Sigmoid colon (tissue), 7 donors: ENCODE measurements around the gene C8B. TPM values are rescaled to one million over a fixed set of nuclear protein-coding genes. Genes with fewer than 3 reads are reported as not detected.

ENCODE experiments used
- DNase-seq: peaks from one replicate; pipeline ENCODE4 v3.0.0-alpha.2; 2019
- H3K27ac ChIP-seq, 4 donors: fragments of 200-600 bp; sonication (generic); one replicate each; pipeline ENCODE4 v1.5.1; 2016 to 2019; ENCODE audit warnings: mild to moderate bottlenecking in 1 of 4
- H3K27me3 ChIP-seq, 3 donors: fragments of 200-600 bp; sonication (generic); one replicate each; pipeline ENCODE4 v1.5.1; 2019; ENCODE audit warnings: mild to moderate bottlenecking in 1 of 3
- H3K36me3 ChIP-seq, 4 donors: fragments of 200-600 bp; sonication (generic); one replicate each; pipeline ENCODE4 v1.5.1; 2016 to 2019
- H3K4me1 ChIP-seq, 4 donors: fragments of 200-600 bp; sonication (generic); one replicate each; pipeline ENCODE4 v1.5.1; 2017 to 2019
- H3K4me3 ChIP-seq, 4 donors: fragments of 200-600 bp; sonication (generic); one replicate each; pipeline ENCODE4 v1.5.1; 2017 to 2019; ENCODE audit warnings: mild to moderate bottlenecking in 2 of 4, moderate library complexity in 1 of 4
- H3K9me3 ChIP-seq, 4 donors: fragments of 200-600 bp in 3 of 4; sonication (generic) in 3 of 4; one replicate each; pipeline versions ENCODE4 v1.5.1 to v1.6.1; 2013 to 2019
- EP300 ChIP-seq, 4 donors: sonication (generic); formaldehyde crosslinking; IDR thresholded peaks; one replicate each; pipeline ENCODE4 v1.6.1; 2017; ENCODE audit warnings: antibody characterized with exemption in 4 of 4
- POLR2A ChIP-seq, 2 donors: fragments of 450-650 bp; IDR thresholded peaks; one replicate each; pipeline ENCODE4 v1.6.1; 2016; ENCODE audit warnings: antibody characterized with exemption in 2 of 2, mild to moderate bottlenecking in 2 of 2, moderate library complexity in 2 of 2
- POLR2AphosphoS5 ChIP-seq, 4 donors: sonication (generic); formaldehyde crosslinking; IDR thresholded peaks; one replicate each; pipeline ENCODE4 v1.6.1; 2017; ENCODE audit warnings: antibody characterized with exemption in 4 of 4
- WGBS, 2 donors: extraction: QIAGEN DNeasy Blood & Tissue Kit; methylation state at CpG; one replicate each; pipeline ENCODE4 v1.1.7; 2013; 5-methylcytosine and 5-hydroxymethylcytosine counted together
- intact Hi-C: fragments of 100-400 bp; cut with DNase I; formaldehyde crosslinking; loops from one replicate; pipeline ENCODE4 v1.15.1; 2023
- polyA plus RNA-seq, 3 donors: library from polyadenylated mRNA; stranded (reverse); fragments of 200-250 nt; gene quantifications; one replicate each; pipeline ENCODE4 v1.2.3, GENCODE V29; 2013
- total RNA-seq, 4 donors: library from RNA; depleted of rRNA; stranded (reverse); fragments of >200 nt; gene quantifications; one replicate each; pipeline ENCODE4 v1.1.0, GENCODE V29; 2016
- TF ChIP-seq, protein P1 (sequence below), 4 experiments: fragments of 450-650 bp in 3 of 4; fragments of 200-600 bp in 1 of 4; IDR thresholded peaks; one replicate each; pipeline ENCODE4 v1.5.1; 2016 to 2019; ENCODE audit warnings: antibody characterized with exemption in 4 of 4, mild to moderate bottlenecking in 3 of 4, moderate library complexity in 2 of 4
- donor health status: healthy with polysubstance abuse.
- donor health status: Bipolar disorder and iron deficiency.
- donor health status: healthy.

C8B gene
- total and polyA plus RNA-seq, 7 donors, result not detected

DNA sequence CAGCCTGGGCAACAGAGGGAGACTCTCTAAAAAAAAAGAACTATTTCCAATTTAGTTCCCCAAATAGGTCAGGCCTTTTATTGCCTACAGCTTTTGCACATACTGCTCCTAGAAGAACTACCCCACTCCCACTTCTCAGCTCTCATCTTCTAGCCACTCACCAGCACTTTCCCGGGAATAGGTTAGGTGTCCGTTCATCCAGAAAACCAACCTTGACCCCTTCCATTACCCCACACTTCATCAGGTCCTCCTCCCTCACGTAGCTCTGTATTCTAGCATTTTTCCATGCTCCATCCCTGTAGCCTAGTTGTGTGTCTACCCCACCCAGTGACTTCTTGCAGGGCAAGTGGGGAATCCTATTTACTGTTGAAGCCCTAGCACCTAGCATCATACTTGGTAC lies 42.6 kb downstream of the C8B start:
- no peak overlapping the region for H3K27ac ChIP-seq
- no peaks in the 10 kb centered on the region for H3K4me1 ChIP-seq
- H3K4me3 ChIP-seq, result no peak overlapping the region
- no peaks in the 10 kb centered on the region for H3K27me3 ChIP-seq
- WGBS, 2 donors, result 30 to 51% methylated on average over 3 of the region's 3 CpGs
- no peaks in the 10 kb centered on the region for H3K36me3 ChIP-seq
- DNase-seq, result no peak
- no peaks in the 10 kb centered on the region for H3K9me3 ChIP-seq
- TF ChIP-seq POLR2AphosphoS5 (IDR thresholded peaks at IDR 0.05) (no peak), POLR2A (IDR thresholded peaks at IDR 0.05) (no peak), EP300 (IDR thresholded peaks at IDR 0.05) (no peak)
- TF ChIP-seq, protein P1, sequence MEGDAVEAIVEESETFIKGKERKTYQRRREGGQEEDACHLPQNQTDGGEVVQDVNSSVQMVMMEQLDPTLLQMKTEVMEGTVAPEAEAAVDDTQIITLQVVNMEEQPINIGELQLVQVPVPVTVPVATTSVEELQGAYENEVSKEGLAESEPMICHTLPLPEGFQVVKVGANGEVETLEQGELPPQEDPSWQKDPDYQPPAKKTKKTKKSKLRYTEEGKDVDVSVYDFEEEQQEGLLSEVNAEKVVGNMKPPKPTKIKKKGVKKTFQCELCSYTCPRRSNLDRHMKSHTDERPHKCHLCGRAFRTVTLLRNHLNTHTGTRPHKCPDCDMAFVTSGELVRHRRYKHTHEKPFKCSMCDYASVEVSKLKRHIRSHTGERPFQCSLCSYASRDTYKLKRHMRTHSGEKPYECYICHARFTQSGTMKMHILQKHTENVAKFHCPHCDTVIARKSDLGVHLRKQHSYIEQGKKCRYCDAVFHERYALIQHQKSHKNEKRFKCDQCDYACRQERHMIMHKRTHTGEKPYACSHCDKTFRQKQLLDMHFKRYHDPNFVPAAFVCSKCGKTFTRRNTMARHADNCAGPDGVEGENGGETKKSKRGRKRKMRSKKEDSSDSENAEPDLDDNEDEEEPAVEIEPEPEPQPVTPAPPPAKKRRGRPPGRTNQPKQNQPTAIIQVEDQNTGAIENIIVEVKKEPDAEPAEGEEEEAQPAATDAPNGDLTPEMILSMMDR (IDR thresholded peaks at IDR 0.05), result no peak
- intact Hi-C loops, result no loop called here

DNA sequence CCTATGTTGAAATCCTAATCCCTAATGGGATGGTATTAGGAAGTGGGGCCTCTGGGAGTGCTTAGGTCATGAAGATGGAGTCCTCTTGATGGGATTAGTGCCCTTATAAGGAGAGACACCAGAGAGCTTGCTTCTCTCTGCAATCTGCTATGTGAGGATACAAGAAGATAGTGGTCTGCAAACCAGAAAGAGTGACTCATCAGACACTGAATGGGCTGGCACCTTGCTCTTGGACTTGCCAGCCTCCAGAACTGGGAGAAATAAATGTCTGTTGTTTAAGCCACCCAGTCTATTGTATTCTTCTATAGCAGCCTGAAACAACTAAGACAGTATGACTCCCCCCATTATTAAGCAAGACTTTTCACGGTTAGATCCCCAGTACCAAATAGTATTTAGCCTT lies 43.3 kb downstream of the C8B start:
- Histone ChIP-seq H3K27me3 (no peaks in the 10 kb centered on the region), H3K9me3 (no peaks in the 10 kb centered on the region), H3K4me3 (no peak overlapping the region), H3K4me1 (no peaks in the 10 kb centered on the region), H3K27ac (no peak overlapping the region), H3K36me3 (no peaks in the 10 kb centered on the region)
- WGBS, 2 donors, result 79 to 86% methylated on average over 1 of the region's 1 CpG
- TF ChIP-seq POLR2A (IDR thresholded peaks at IDR 0.05) (no peak), EP300 (IDR thresholded peaks at IDR 0.05) (no peak), POLR2AphosphoS5 (IDR thresholded peaks at IDR 0.05) (no peak)
- TF ChIP-seq, protein P1 (IDR thresholded peaks at IDR 0.05), result no peak
- no peak for DNase-seq
- intact Hi-C loops, result no loop called here

DNA sequence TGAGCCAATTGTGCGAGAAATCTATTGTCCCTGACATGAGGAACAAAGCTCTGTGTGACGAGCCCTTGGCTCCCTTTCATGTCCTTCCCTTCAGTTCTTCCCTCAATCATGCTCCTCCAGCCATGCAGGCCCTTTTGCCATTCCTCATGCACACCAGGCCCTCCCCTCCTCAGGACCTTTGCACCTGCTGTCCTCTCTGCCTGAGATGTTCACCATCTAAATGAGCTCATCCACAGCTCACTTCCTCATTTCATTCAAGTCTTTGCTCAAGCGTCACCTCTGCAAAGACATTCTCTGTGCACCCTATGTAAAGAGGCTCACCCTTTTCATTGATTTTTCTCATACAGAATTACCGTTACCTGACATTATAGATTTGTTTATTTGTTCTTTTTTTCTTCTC lies 43.7 kb downstream of the C8B start:
- intact Hi-C loops, result no loop called here
- Histone ChIP-seq H3K9me3 (no peaks in the 10 kb centered on the region), H3K36me3 (no peaks in the 10 kb centered on the region), H3K27ac (no peak overlapping the region), H3K4me1 (no peaks in the 10 kb centered on the region), H3K4me3 (no peak overlapping the region), H3K27me3 (no peaks in the 10 kb centered on the region)
- DNase-seq, result no peak
- TF ChIP-seq, protein P1 (IDR thresholded peaks at IDR 0.05), result no peak
- TF ChIP-seq POLR2A (IDR thresholded peaks at IDR 0.05), result no peak
- TF ChIP-seq POLR2AphosphoS5 (IDR thresholded peaks at IDR 0.05), result no peak
- no peak for TF ChIP-seq EP300 (IDR thresholded peaks at IDR 0.05)
- WGBS, 2 donors, result 54 to 62% methylated on average over 4 of the region's 4 CpGs

DNA sequence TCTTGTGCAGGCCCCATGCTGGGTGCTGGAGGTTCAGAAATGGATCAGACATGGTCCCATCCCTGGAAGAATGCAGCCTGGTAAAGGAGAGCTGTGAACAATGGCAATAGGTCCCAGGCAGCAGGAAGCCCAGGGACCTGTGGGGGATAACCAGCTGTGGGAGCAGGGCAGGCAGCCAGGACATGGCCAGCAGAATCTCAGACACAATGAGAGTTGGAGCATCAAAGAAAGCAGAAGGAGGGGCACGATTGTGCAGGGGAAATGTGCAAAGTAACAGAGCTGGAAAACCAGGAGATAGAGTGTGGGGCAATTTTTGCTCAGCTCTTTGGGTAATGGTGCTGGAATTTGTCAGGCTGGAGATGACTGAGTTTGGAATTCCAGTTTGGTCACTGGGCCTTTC lies 44.3 kb downstream of the C8B start:
- TF ChIP-seq POLR2AphosphoS5 (IDR thresholded peaks at IDR 0.05), result no peak
- TF ChIP-seq, protein P1 (IDR thresholded peaks at IDR 0.05), result no peak
- no peak for TF ChIP-seq EP300 (IDR thresholded peaks at IDR 0.05)
- TF ChIP-seq POLR2A (IDR thresholded peaks at IDR 0.05), result no peak
- no peak for DNase-seq
- Histone ChIP-seq H3K27me3 (no peaks in the 10 kb centered on the region), H3K9me3 (no peaks in the 10 kb centered on the region), H3K4me1 (no peaks in the 10 kb centered on the region), H3K4me3 (no peak overlapping the region), H3K27ac (no peak overlapping the region), H3K36me3 (no peaks in the 10 kb centered on the region)
- intact Hi-C loops, result no loop called here
- WGBS, 2 donors, result 10 to 21% methylated on average over 1 of the region's 1 CpG

DNA sequence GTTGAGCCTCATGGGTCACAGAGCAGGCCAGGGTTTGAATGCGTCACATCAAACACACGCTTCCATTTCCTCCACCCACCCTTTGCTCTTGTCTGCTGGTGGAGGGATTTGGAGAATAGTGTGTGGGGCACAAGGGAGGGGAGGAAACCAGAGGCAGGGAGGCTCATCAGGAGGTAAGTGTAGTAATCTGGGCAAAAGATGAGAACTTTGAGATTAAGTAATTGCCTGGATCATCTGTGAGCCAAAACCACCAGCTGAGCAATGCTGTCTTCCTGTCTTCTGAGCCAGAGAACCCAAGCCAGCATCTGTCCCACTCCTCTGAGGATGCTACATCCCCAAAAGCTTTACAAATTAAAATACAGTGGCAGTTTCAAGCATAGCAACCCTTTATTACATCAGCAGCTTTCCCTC lies 45.2 kb downstream of the C8B start:
- Histone ChIP-seq H3K4me3 (no peak overlapping the region), H3K36me3 (no peaks in the 10 kb centered on the region), H3K27me3 (no peaks in the 10 kb centered on the region), H3K27ac (no peak overlapping the region), H3K4me1 (no peaks in the 10 kb centered on the region), H3K9me3 (no peaks in the 10 kb centered on the region)
- no peak for TF ChIP-seq EP300 (IDR thresholded peaks at IDR 0.05)
- TF ChIP-seq, protein P1 (IDR thresholded peaks at IDR 0.05), result no peak
- no peak for TF ChIP-seq POLR2A (IDR thresholded peaks at IDR 0.05)
- no peak for TF ChIP-seq POLR2AphosphoS5 (IDR thresholded peaks at IDR 0.05)
- intact Hi-C loops, result no loop called here
- DNase-seq, result no peak
- WGBS, 2 donors, result 62 to 63% methylated on average over 2 of the region's 2 CpGs
